OCI-LY7 (cell line): ENCODE results near the gene EFCAB7.

Experiments
- EZH2phosphoT487 ChIP-seq: fragments of 200-600 bp; sonication (generic); IDR thresholded peaks from 2 replicates; pipeline ENCODE4 v1.6.1; 2018; ENCODE audit warnings: low read depth, borderline replicate concordance, mild to moderate bottlenecking, mixed run types, antibody characterized with exemption, low read length, moderate library complexity, mixed read lengths
- TF ChIP-seq, protein P1 (sequence below): fragments of 200-600 bp; sonication (generic); conservative IDR thresholded peaks from 2 replicates; pipeline ENCODE4 v1.5.1; 2014; ENCODE audit warnings: mild to moderate bottlenecking, antibody characterized with exemption, low read length, moderate library complexity, mixed read lengths

DNA sequence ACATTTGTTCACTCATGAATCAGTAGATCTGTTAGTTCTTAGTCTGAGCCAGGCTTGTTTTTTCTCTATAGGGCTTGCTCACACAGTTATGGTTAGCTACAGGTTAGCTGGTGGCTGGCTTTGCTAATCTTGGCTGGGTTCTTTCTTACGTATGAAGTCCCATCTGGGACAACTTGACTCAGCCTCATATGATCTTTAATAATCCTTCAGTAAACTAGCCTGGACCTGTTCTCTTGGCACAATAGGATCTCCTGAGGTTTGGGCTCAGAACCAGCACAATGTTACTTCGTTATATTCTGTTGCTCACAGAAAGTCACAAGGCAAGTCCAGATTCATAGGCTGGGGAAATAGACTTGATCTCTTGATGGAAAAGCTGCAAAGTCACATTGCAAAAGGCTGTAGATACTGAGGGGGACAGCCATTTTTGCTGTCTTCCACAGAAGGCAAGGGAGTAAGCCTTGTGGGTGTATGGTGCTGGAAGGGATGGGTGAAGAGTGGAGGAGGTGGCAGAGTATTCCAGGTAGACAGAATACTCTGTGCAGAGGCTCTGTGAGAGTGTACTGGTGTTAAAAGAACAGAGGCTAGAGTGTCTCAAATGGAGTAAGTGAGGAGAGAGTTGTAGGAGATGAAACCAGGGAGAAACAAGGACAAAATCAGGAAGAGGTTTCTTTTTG, 24.4 kb downstream of the EFCAB7 start:
- TF ChIP-seq, protein P1, sequence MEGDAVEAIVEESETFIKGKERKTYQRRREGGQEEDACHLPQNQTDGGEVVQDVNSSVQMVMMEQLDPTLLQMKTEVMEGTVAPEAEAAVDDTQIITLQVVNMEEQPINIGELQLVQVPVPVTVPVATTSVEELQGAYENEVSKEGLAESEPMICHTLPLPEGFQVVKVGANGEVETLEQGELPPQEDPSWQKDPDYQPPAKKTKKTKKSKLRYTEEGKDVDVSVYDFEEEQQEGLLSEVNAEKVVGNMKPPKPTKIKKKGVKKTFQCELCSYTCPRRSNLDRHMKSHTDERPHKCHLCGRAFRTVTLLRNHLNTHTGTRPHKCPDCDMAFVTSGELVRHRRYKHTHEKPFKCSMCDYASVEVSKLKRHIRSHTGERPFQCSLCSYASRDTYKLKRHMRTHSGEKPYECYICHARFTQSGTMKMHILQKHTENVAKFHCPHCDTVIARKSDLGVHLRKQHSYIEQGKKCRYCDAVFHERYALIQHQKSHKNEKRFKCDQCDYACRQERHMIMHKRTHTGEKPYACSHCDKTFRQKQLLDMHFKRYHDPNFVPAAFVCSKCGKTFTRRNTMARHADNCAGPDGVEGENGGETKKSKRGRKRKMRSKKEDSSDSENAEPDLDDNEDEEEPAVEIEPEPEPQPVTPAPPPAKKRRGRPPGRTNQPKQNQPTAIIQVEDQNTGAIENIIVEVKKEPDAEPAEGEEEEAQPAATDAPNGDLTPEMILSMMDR, result no peak
- TF ChIP-seq EZH2phosphoT487, result no peak
